Stimulated activated memory B cell treated with anti-CD40 and anti-IgM and Interleukin-4, amounts not matched to agents 10 μg/mL and 1 μg/mL and 100 μg/mL, for 72 hours (primary cell): ENCODE results near the gene PCDHA1.

Source experiments
- ATAC-seq: fragments of 150-1000 bp; cut with Tn5 transposase; 2 replicates; pipeline ENCODE4 v1.10.0; 2021
- H3K27ac Mint-ChIP-seq: one replicate; pipeline ENCODE4 v1.8.0; 2022; ENCODE audit warnings: mild to moderate bottlenecking, mixed read lengths
- H3K27me3 Mint-ChIP-seq: one replicate; pipeline ENCODE4 v1.8.0; 2022; ENCODE audit warnings: mixed read lengths
- H3K36me3 Mint-ChIP-seq: one replicate; pipeline ENCODE4 v1.8.0; 2022; ENCODE audit warnings: mixed read lengths
- H3K4me1 Mint-ChIP-seq: one replicate; pipeline ENCODE4 v1.8.0; 2022; ENCODE audit warnings: mixed read lengths
- H3K4me3 Mint-ChIP-seq: one replicate; pipeline ENCODE4 v1.8.0; 2022; ENCODE audit warnings: mild to moderate bottlenecking, moderate library complexity, mixed read lengths
- H3K9me3 Mint-ChIP-seq: one replicate; pipeline ENCODE4 v1.8.0; 2022; ENCODE audit warnings: mixed read lengths

Gene PCDHA1

GRCh38 chr5:140973550-140973949, 187.6 kb downstream of the PCDHA1 start:
- Mint-ChIP-seq H3K36me3 (no peaks in the 10 kb centered on the region), H3K27me3 (peaks cover 8% of the 10 kb centered on the region), H3K27ac (no peak overlapping the region), H3K4me3 (no peak overlapping the region), H3K4me1 (no peaks in the 10 kb centered on the region), H3K9me3 (no peaks in the 10 kb centered on the region)
- no peak for ATAC-seq

GRCh38 chr5:140977003-140977402, 191.1 kb downstream of the PCDHA1 start:
- peaks cover 3% of the 10 kb centered on the region for H3K9me3 Mint-ChIP-seq
- peaks cover 8% of the 10 kb centered on the region for H3K27me3 Mint-ChIP-seq
- no peaks in the 10 kb centered on the region for H3K36me3 Mint-ChIP-seq
- H3K4me3 Mint-ChIP-seq, result no peak overlapping the region
- no peaks in the 10 kb centered on the region for H3K4me1 Mint-ChIP-seq
- no peak overlapping the region for H3K27ac Mint-ChIP-seq
- ATAC-seq, result no peak

DNA sequence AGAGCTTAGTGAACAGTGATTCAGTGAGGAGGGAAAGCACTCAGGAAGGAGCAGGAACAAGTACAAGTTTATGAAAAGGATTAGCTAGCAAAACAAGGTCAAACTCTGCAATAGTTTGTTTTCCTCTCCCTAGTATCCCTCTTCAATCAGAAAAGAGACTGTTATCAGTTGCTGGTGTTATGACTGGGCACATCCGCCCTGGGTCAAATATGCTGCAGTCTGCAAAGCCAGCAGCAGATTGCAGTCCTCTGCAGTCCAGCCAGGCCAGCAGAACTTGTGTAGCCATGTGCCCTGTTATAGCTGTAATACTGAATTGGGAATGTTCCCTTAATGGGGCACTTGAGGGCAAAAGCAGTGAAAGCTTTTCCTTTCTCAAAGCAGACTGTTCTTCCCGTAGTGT, 192.3 kb downstream of the PCDHA1 start:
- Mint-ChIP-seq H3K27ac (no peak overlapping the region), H3K27me3 (peaks cover 8% of the 10 kb centered on the region), H3K4me3 (no peak overlapping the region), H3K4me1 (no peaks in the 10 kb centered on the region), H3K9me3 (peaks cover 3% of the 10 kb centered on the region), H3K36me3 (no peaks in the 10 kb centered on the region)
- ATAC-seq, result no peak

DNA sequence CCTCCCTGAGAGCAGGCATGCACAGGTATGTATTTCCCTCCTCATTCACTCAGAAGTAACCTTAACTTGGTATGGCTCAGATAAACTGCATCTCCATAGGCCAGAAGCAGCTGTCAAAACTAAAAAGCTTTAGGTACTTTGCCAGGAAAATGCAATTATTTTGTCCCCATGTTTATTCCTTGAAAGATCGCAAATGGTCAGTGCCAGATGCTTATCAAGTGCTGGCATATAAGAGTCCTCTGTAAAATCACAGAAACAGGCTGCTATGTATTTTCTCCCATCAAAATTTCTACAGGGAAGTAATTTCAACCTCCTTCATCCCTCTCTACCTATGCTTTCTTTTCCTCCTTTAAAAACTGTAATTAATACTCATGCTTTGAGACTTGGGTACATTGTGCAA, 193.0 kb downstream of the PCDHA1 start:
- ATAC-seq, result no peak
- Mint-ChIP-seq H3K36me3 (no peaks in the 10 kb centered on the region), H3K9me3 (peaks cover 3% of the 10 kb centered on the region), H3K27ac (no peak overlapping the region), H3K4me1 (no peaks in the 10 kb centered on the region), H3K27me3 (peaks cover 8% of the 10 kb centered on the region), H3K4me3 (no peak overlapping the region)

- Mint-ChIP-seq H3K27ac (no peak overlapping the region), H3K27me3 (peaks cover 12% of the 10 kb centered on the region), H3K36me3 (no peaks in the 10 kb centered on the region), H3K4me3 (no peak overlapping the region), H3K4me1 (no peaks in the 10 kb centered on the region), H3K9me3 (peaks cover 3% of the 10 kb centered on the region)
- no peak for ATAC-seq
Observed at GRCh38 chr5:140982083-140982716, 196.3 kb downstream of the PCDHA1 start.

- Mint-ChIP-seq H3K4me3 (no peak overlapping the region), H3K27ac (no peak overlapping the region), H3K36me3 (no peaks in the 10 kb centered on the region), H3K4me1 (no peaks in the 10 kb centered on the region), H3K9me3 (peaks cover 3% of the 10 kb centered on the region), H3K27me3 (peaks cover 12% of the 10 kb centered on the region)
- ATAC-seq, result no peak
Observed at GRCh38 chr5:140986117-140986521, 200.2 kb downstream of the PCDHA1 start.

- no peak for ATAC-seq
- H3K9me3 Mint-ChIP-seq, result no peaks in the 10 kb centered on the region
- no peaks in the 10 kb centered on the region for H3K36me3 Mint-ChIP-seq
- H3K27ac Mint-ChIP-seq, result no peak overlapping the region
- no peaks in the 10 kb centered on the region for H3K4me1 Mint-ChIP-seq
- no peak overlapping the region for H3K4me3 Mint-ChIP-seq
- H3K27me3 Mint-ChIP-seq, result peaks cover 12% of the 10 kb centered on the region
Observed at GRCh38 chr5:140988100-140988499, 202.2 kb downstream of the PCDHA1 start.

DNA sequence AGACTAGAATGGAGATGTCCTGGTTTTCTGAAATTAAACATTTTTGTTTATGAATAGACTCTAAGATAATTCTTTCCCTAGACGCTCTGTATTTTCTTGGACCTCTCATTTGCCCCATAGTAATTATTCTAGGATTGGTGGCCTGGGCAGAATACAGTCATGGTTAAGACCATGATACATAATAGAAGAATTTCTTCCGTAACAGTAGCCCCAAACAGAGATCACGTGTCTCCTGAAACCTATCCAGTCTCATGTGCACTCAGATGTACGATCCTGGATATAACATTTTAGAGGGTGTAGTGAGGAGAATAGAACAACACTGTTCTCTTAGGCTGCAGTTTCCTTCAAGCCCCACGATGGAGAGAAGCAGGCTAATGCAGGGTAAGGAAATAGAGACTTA, 202.7 kb downstream of the PCDHA1 start:
- Mint-ChIP-seq H3K27me3 (peaks cover 12% of the 10 kb centered on the region), H3K27ac (no peak overlapping the region), H3K9me3 (no peaks in the 10 kb centered on the region), H3K4me3 (no peak overlapping the region), H3K36me3 (no peaks in the 10 kb centered on the region), H3K4me1 (no peaks in the 10 kb centered on the region)
- ATAC-seq, result no peak

- Mint-ChIP-seq H3K27me3 (peaks cover 12% of the 10 kb centered on the region), H3K36me3 (no peaks in the 10 kb centered on the region), H3K4me1 (no peaks in the 10 kb centered on the region), H3K4me3 (no peak overlapping the region), H3K27ac (no peak overlapping the region), H3K9me3 (no peaks in the 10 kb centered on the region)
- ATAC-seq, result no peak
Observed at GRCh38 chr5:140989254-140990020, 203.5 kb downstream of the PCDHA1 start.

- Mint-ChIP-seq H3K4me3 (no peak overlapping the region), H3K9me3 (no peaks in the 10 kb centered on the region), H3K27me3 (no peaks in the 10 kb centered on the region), H3K27ac (no peak overlapping the region), H3K36me3 (no peaks in the 10 kb centered on the region), H3K4me1 (no peaks in the 10 kb centered on the region)
- no peak for ATAC-seq
Observed at GRCh38 chr5:140992828-140993227, 206.9 kb downstream of the PCDHA1 start.

DNA sequence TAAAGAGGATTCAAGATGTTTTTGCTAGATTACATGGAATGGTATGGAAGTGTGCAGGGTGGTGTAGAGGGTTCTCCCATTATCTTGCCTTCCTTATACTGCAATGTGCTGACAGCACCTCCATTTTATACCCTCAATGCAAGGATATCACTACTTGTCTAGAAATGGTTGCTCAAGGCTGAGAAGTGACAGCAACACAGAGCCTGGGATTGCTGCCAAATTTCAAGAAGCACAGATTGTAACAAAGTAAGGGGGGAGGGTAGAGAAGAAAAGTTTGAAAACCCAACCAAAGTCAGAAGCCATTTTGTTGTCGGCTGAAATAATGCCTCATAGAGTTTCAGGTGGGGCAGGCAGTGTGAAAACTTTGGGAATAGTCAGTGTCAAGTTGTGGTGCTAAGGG, 210.1 kb downstream of the PCDHA1 start:
- H3K4me3 Mint-ChIP-seq, result no peak overlapping the region
- H3K4me1 Mint-ChIP-seq, result no peaks in the 10 kb centered on the region
- H3K27ac Mint-ChIP-seq, result no peak overlapping the region
- H3K36me3 Mint-ChIP-seq, result no peaks in the 10 kb centered on the region
- no peak for ATAC-seq
- H3K9me3 Mint-ChIP-seq, result no peaks in the 10 kb centered on the region
- H3K27me3 Mint-ChIP-seq, result peaks cover 12% of the 10 kb centered on the region

DNA sequence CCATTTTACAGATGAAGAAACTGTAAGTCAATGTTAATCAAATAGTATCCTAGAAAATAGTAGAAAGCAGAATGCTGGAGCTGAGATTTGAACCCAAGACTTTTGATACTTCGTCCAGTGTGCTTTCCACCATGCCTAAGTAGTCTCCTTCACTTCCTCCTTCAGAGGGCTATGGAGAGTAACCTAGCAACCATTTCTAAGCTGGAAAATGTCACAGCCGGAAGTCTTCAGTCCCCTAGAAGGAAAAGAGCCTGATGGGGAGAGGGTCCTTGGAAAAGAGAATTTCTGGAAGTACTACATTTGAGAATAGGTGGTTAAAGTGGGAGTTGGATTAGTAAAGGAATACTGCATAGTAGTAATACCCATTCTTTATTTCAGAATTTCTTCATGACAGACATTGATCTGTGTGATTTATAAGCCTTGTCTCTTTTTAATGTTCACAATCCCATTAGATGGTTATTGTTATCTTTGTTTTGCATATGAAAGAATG, 213.0 kb downstream of the PCDHA1 start:
- Mint-ChIP-seq H3K9me3 (no peaks in the 10 kb centered on the region), H3K27me3 (peaks cover 30% of the 10 kb centered on the region), H3K27ac (no peak overlapping the region), H3K36me3 (no peaks in the 10 kb centered on the region), H3K4me3 (no peak overlapping the region), H3K4me1 (peaks cover 6% of the 10 kb centered on the region)
- ATAC-seq, result no peak

GRCh38 chr5:141001446-141001843, 215.5 kb downstream of the PCDHA1 start:
- Mint-ChIP-seq H3K4me3 (no peak overlapping the region), H3K27ac (no peak overlapping the region), H3K36me3 (no peaks in the 10 kb centered on the region), H3K4me1 (peaks cover 6% of the 10 kb centered on the region), H3K27me3 (peaks cover 30% of the 10 kb centered on the region), H3K9me3 (peaks cover 2% of the 10 kb centered on the region)
- ATAC-seq, result no peak

- Mint-ChIP-seq H3K36me3 (no peaks in the 10 kb centered on the region), H3K27me3 (peaks cover 30% of the 10 kb centered on the region), H3K9me3 (peaks cover 2% of the 10 kb centered on the region), H3K27ac (no peak overlapping the region), H3K4me1 (peaks cover 6% of the 10 kb centered on the region), H3K4me3 (no peak overlapping the region)
- ATAC-seq, result no peak
Observed at GRCh38 chr5:141001844-141002604, 216.1 kb downstream of the PCDHA1 start.

- Mint-ChIP-seq H3K4me3 (no peak overlapping the region), H3K4me1 (peaks cover 6% of the 10 kb centered on the region), H3K27ac (no peak overlapping the region), H3K9me3 (peaks cover 2% of the 10 kb centered on the region), H3K36me3 (no peaks in the 10 kb centered on the region), H3K27me3 (peaks cover 30% of the 10 kb centered on the region)
- no peak for ATAC-seq
Observed at GRCh38 chr5:141002605-141002965, 216.6 kb downstream of the PCDHA1 start.
